ENCODE measurements around the gene BHLHE40.

The BHLHE40 gene

GRCh38 chr3:5002871-5003247, 23.6 kb downstream of the BHLHE40 start:
- no peak for DNase-seq

- DNase-seq, result no peak
These were observed 25.3 kb downstream of the BHLHE40 start for GRCh38 chr3:5004319-5005152.

GRCh38 chr3:5005367-5005766, 26.1 kb downstream of the BHLHE40 start:
- no peak for DNase-seq

GRCh38 chr3:5006755-5007202, 27.5 kb downstream of the BHLHE40 start:
- DNase-seq, result no peak

GRCh38 chr3:5007873-5008272, 28.6 kb downstream of the BHLHE40 start:
- no peak for DNase-seq

- no peak for DNase-seq
These were observed 30.4 kb downstream of the BHLHE40 start for GRCh38 chr3:5009506-5010109.

- no peak for DNase-seq
These were observed 30.9 kb downstream of the BHLHE40 start for GRCh38 chr3:5010140-5010539.

- no peak for DNase-seq
These were observed 31.7 kb downstream of the BHLHE40 start for GRCh38 chr3:5010706-5011554.

- no peak for DNase-seq
These were observed 32.5 kb downstream of the BHLHE40 start for GRCh38 chr3:5011555-5012256.

GRCh38 chr3:5012367-5012766, 33.1 kb downstream of the BHLHE40 start:
- no peak for DNase-seq

GRCh38 chr3:5013021-5013906, 34.0 kb downstream of the BHLHE40 start:
- DNase-seq, result no peak

GRCh38 chr3:5014391-5014790, 35.2 kb downstream of the BHLHE40 start:
- no peak for DNase-seq

GRCh38 chr3:5015056-5015455, 35.8 kb downstream of the BHLHE40 start:
- no peak for DNase-seq

- DNase-seq, result no peak
These were observed 37.2 kb downstream of the BHLHE40 start for GRCh38 chr3:5016211-5017161.

- no peak for DNase-seq
These were observed 38.8 kb downstream of the BHLHE40 start for GRCh38 chr3:5017925-5018531.

- peak; percentile 73 for DNase-seq
These were observed 40.4 kb downstream of the BHLHE40 start for GRCh38 chr3:5019411-5020241.

GRCh38 chr3:5020242-5020722, 41.0 kb downstream of the BHLHE40 start:
- DNase-seq, result no peak

- DNase-seq, result no peak
These were observed 42.2 kb downstream of the BHLHE40 start for GRCh38 chr3:5021116-5022092.

All from activated naive CD4-positive, alpha-beta T cell treated with anti-CD3 and anti-CD28 coated beads, Interleukin-2, amount 50 U/mL, for 16 hours (primary cell).